HG03575 (cell line): ENCODE results near the gene PELO.
"Not testable (repeated sequence)": the region's sequence is repeated elsewhere in the genome, so short reads cannot be mapped to it uniquely, and the experiment has no call there.

Experiments used
- ATAC-seq: cut with Tn5 transposase; IDR thresholded peaks from one replicate; pipeline ENCODE4 v1.9.1; 2021; ENCODE audit not compliant: unreplicated experiment, insufficient number of reproducible peaks, low FRiP score; ENCODE audit errors: extremely low read depth

PELO gene

GRCh38 chr5:52787600-52788504, at the start of gene PELO, which contains the start of gene ITGA1:
PELO (plus strand) TSS chr5:52787916; CDS start chr5:52800395, 12,479 bp downstream.
ITGA1 (plus strand) TSS chr5:52787916; CDS start chr5:52788354, 438 bp downstream.
- ATAC-seq, result no peak

- no peak for ATAC-seq
Observed at GRCh38 chr5:52738095-52738506, 49.6 kb upstream of the PELO start.

GRCh38 chr5:52740007-52740406, 47.7 kb upstream of the PELO start:
- no peak for ATAC-seq

GRCh38 chr5:52743012-52743411, 44.7 kb upstream of the PELO start:
- no peak for ATAC-seq

- no peak for ATAC-seq
Observed at GRCh38 chr5:52743529-52743928, 44.2 kb upstream of the PELO start.

GRCh38 chr5:52743970-52744369, 43.7 kb upstream of the PELO start:
- ATAC-seq, result no peak

GRCh38 chr5:52744867-52745458, 42.8 kb upstream of the PELO start:
- ATAC-seq, result not testable (repeated sequence)

GRCh38 chr5:52746539-52746938, 41.2 kb upstream of the PELO start:
- ATAC-seq, result no peak

- no peak for ATAC-seq
Observed at GRCh38 chr5:52748590-52748989, 39.1 kb upstream of the PELO start.

- ATAC-seq, result no peak
Observed at GRCh38 chr5:52749666-52750065, 38.0 kb upstream of the PELO start.

GRCh38 chr5:52751137-52751536, 36.6 kb upstream of the PELO start:
- no peak for ATAC-seq

GRCh38 chr5:52754051-52754450, 33.7 kb upstream of the PELO start:
- no peak for ATAC-seq

- no peak for ATAC-seq
Observed at GRCh38 chr5:52757527-52757926, 30.2 kb upstream of the PELO start.

- no peak for ATAC-seq
Observed at GRCh38 chr5:52758014-52758413, 29.7 kb upstream of the PELO start.

- ATAC-seq, result no peak
Observed at GRCh38 chr5:52759331-52759730, 28.4 kb upstream of the PELO start.

GRCh38 chr5:52760695-52761366, 26.9 kb upstream of the PELO start:
- ATAC-seq, result no peak

GRCh38 chr5:52767217-52767743, 20.4 kb upstream of the PELO start:
- ATAC-seq, result no peak

GRCh38 chr5:52767766-52768480, 19.8 kb upstream of the PELO start:
- ATAC-seq, result no peak

GRCh38 chr5:52769061-52769460, 18.7 kb upstream of the PELO start:
- no peak for ATAC-seq
